GM21717 (cell line): Measurements from ENCODE around the gene CHRD.
"Not testable (repeated sequence)": the region's sequence is repeated elsewhere in the genome, so short reads cannot be mapped to it uniquely, and the experiment has no call there.

Experiments used
- ATAC-seq: cut with Tn5 transposase; IDR thresholded peaks from one replicate; pipeline ENCODE4 v1.9.1; 2021; ENCODE audit warnings: mild to moderate bottlenecking, moderate library complexity; ENCODE audit not compliant: unreplicated experiment

The CHRD gene

GRCh38 chr3:184409946-184410500 is 30.2 kb downstream of the CHRD start:
- ATAC-seq, result no peak

- ATAC-seq, result no peak
These were observed 34.8 kb downstream of the CHRD start for GRCh38 chr3:184414418-184415202.

GRCh38 chr3:184415203-184415490 is 35.3 kb downstream of the CHRD start:
- no peak for ATAC-seq

GRCh38 chr3:184417619-184418327 is 37.9 kb downstream of the CHRD start:
- ATAC-seq, result peak; percentile 78

GRCh38 chr3:184419171-184419570 is 39.3 kb downstream of the CHRD start:
- ATAC-seq, result no peak

- no peak for ATAC-seq
These were observed 43.7 kb downstream of the CHRD start for GRCh38 chr3:184423561-184423960.

- ATAC-seq, result no peak
These were observed 46.9 kb downstream of the CHRD start for GRCh38 chr3:184426691-184427141.

- no peak for ATAC-seq
These were observed 48.8 kb downstream of the CHRD start for GRCh38 chr3:184428561-184429175.

- ATAC-seq, result no peak
These were observed 49.9 kb downstream of the CHRD start for GRCh38 chr3:184429786-184430185.

- ATAC-seq, result no peak
These were observed 51.1 kb downstream of the CHRD start for GRCh38 chr3:184430940-184431339.

- ATAC-seq, result not testable (repeated sequence)
These were observed 53.3 kb downstream of the CHRD start for GRCh38 chr3:184433178-184433577.

GRCh38 chr3:184439096-184439495 is 59.2 kb downstream of the CHRD start:
- no peak for ATAC-seq
